GM21381 (cell line): Measurements from ENCODE around the gene CSPG4.
"Not testable (repeated sequence)": the region's sequence is repeated elsewhere in the genome, so short reads cannot be mapped to it uniquely, and the experiment has no call there.

Source experiments
- ATAC-seq: cut with Tn5 transposase; IDR thresholded peaks from one replicate; pipeline ENCODE4 v1.9.1; 2021; ENCODE audit warnings: mild to moderate bottlenecking, moderate library complexity; ENCODE audit not compliant: unreplicated experiment

The CSPG4 gene

GRCh38 chr15:75725719-75726607 lies 13.3 kb upstream of the CSPG4 start:
- ATAC-seq = no peak

GRCh38 chr15:75725006-75725718 lies 12.5 kb upstream of the CSPG4 start:
- no peak for ATAC-seq

GRCh38 chr15:75723847-75724660 lies 11.4 kb upstream of the CSPG4 start:
- no peak for ATAC-seq

GRCh38 chr15:75723171-75723846 lies 10.7 kb upstream of the CSPG4 start:
- no peak for ATAC-seq

GRCh38 chr15:75721923-75722870 lies 9.5 kb upstream of the CSPG4 start:
- ATAC-seq = no peak

- no peak for ATAC-seq
Observed at GRCh38 chr15:75721480-75721922, 8.9 kb upstream of the CSPG4 start.

GRCh38 chr15:75720787-75721479 lies 8.3 kb upstream of the CSPG4 start:
- ATAC-seq = no peak

- ATAC-seq = no peak
Observed at GRCh38 chr15:75720297-75720696, 7.6 kb upstream of the CSPG4 start.

GRCh38 chr15:75718328-75718727 lies 5.7 kb upstream of the CSPG4 start:
- no peak for ATAC-seq

GRCh38 chr15:75717001-75717400 lies 4.4 kb upstream of the CSPG4 start:
- ATAC-seq = not testable (repeated sequence)

- ATAC-seq = not testable (repeated sequence)
Observed at GRCh38 chr15:75716249-75716950, 3.8 kb upstream of the CSPG4 start.

- ATAC-seq = not testable (repeated sequence)
Observed at GRCh38 chr15:75715312-75715832, 2.7 kb upstream of the CSPG4 start.

- ATAC-seq = no peak
Observed at GRCh38 chr15:75714195-75714594, 1.5 kb upstream of the CSPG4 start.

- no peak for ATAC-seq
Observed at GRCh38 chr15:75713338-75713895, 769 bp upstream of the CSPG4 start.

- not testable (repeated sequence) for ATAC-seq
Observed at GRCh38 chr15:75711495-75711894, 1.2 kb downstream of the CSPG4 start.

GRCh38 chr15:75710874-75711273 lies 1.8 kb downstream of the CSPG4 start:
- ATAC-seq = not testable (repeated sequence)

GRCh38 chr15:75709458-75709857 lies 3.2 kb downstream of the CSPG4 start:
- ATAC-seq = not testable (repeated sequence)

- no peak for ATAC-seq
Observed at GRCh38 chr15:75706682-75706954, 6.0 kb downstream of the CSPG4 start.
